GM12878 (cell line): Measurements from ENCODE around the gene DBN1. TPM values are rescaled to one million over a fixed set of nuclear protein-coding genes. Genes with fewer than 3 reads are reported as not detected.

ENCODE experiments used
- ATAC-seq: fragments of 200-7000 bp; cut with Tn5 transposase; 3 replicates; pipeline ENCODE4 v1.9.1; 2020; ENCODE audit warnings: mild to moderate bottlenecking, moderate library complexity
- BruUV-seq: library from RNA; stranded (reverse); fragments of 400-500 nt; replicated peaks from 2 replicates; lab custom pipeline; 2021; lab: Mats Ljungman, UMichigan
- CTCF ChIA-PET: fragments of 300-600 bp; sonication (Branson Sonifier 250); formaldehyde crosslinking; extraction: SDS; loops from one replicate; lab custom pipeline; 2021; ENCODE audit warnings: inconsistent platforms; lab: Yijun Ruan, JAX
- POLR2A ChIA-PET: fragments of 350-600 bp; formaldehyde crosslinking; extraction: SDS; loops from one replicate; lab custom pipeline; 2021; ENCODE audit warnings: inconsistent platforms; lab: Charles Lee
- RAD21 ChIA-PET: fragments of 300-600 bp; sonication (Branson Sonifier 250); formaldehyde crosslinking; loops from one replicate; lab custom pipeline; 2023; ENCODE audit warnings: antibody characterized with exemption; ENCODE audit not compliant: unreplicated experiment; lab: Charles Lee
- SMC1A ChIA-PET: fragments of 300-600 bp; sonication (Branson Sonifier 250); formaldehyde crosslinking; loops from one replicate; lab custom pipeline; 2023; ENCODE audit not compliant: unreplicated experiment, uncharacterized antibody; lab: Charles Lee
- DNase-seq: peaks from one replicate; pipeline ENCODE4 v3.0.0-alpha.2; 2011; ENCODE audit warnings: low read depth, low spot score
- FAIRE-seq: peaks from 3 replicates; lab custom pipeline; 2011; peaks lifted over from hg19 to GRCh38; lab: Jason Lieb, UNC
- H2AFZ ChIP-seq: 2 replicates; pipeline ENCODE4 v1.6.0; 2011; ENCODE audit warnings: low read depth, low read length, control low read depth; ENCODE audit not compliant: control insufficient read depth
- H3K27ac ChIP-seq: 2 replicates; pipeline ENCODE4 v1.5.1; 2011; ENCODE audit warnings: control low read depth; ENCODE audit not compliant: control insufficient read depth, insufficient read depth
- H3K27me3 ChIP-seq, 2 experiments: replicated peaks in 1 of 2; 2 replicates each; pipeline versions ENCODE4 v1.6.0 to v1.6.1; 2011; ENCODE audit warnings: low read length in 1 of 2; ENCODE audit not compliant: control insufficient read depth in 2 of 2, insufficient read depth in 2 of 2
- H3K36me3 ChIP-seq, 2 experiments: 2 replicates each; pipeline ENCODE4 v1.5.1; 2011; ENCODE audit warnings: low read length in 1 of 2; ENCODE audit not compliant: control insufficient read depth in 2 of 2, insufficient read depth in 2 of 2
- H3K4me1 ChIP-seq: 2 replicates; pipeline ENCODE4 v1.6.1; 2011; ENCODE audit warnings: mild to moderate bottlenecking, low read length, moderate library complexity, mixed read lengths; ENCODE audit not compliant: control insufficient read depth, insufficient read depth
- H3K4me2 ChIP-seq: 2 replicates; pipeline ENCODE4 v1.6.0; 2011; ENCODE audit warnings: control low read depth; ENCODE audit not compliant: control insufficient read depth, insufficient read depth
- H3K4me3 ChIP-seq: fragments of 200-600 bp; sonication (generic); 2 replicates; pipeline ENCODE4 v1.5.1; 2016
- H3K79me2 ChIP-seq: 2 replicates; pipeline ENCODE4 v1.6.0; 2011; ENCODE audit warnings: low read length; ENCODE audit not compliant: control insufficient read depth, insufficient read depth
- H3K9ac ChIP-seq: 2 replicates; pipeline ENCODE4 v1.8.0; 2011; ENCODE audit warnings: low read length, control low read depth, mixed read lengths; ENCODE audit not compliant: control insufficient read depth, insufficient read depth
- H3K9me3 ChIP-seq: replicated peaks from 3 replicates; pipeline ENCODE4 v1.5.1; 2011; ENCODE audit warnings: mild to moderate bottlenecking, low read length; ENCODE audit not compliant: control insufficient read depth, insufficient read depth
- H4K20me1 ChIP-seq: 2 replicates; pipeline ENCODE4 v1.6.0; 2011; ENCODE audit not compliant: control insufficient read depth, insufficient read depth
- ESRRA ChIP-seq: IDR thresholded peaks from 2 replicates; pipeline ENCODE4 v1.6.1; 2012; ENCODE audit warnings: mild to moderate bottlenecking, low read length, improper control_type of control experiment
- KDM1A ChIP-seq: fragments of 200-600 bp; sonication (generic); IDR thresholded peaks from 2 replicates; pipeline ENCODE4 v1.6.1; 2016; ENCODE audit warnings: borderline replicate concordance
- MYC ChIP-seq: IDR thresholded peaks from 2 replicates; pipeline ENCODE4 v1.6.1; 2011; ENCODE audit warnings: mild to moderate bottlenecking, low read length, moderate library complexity, inconsistent platforms; ENCODE audit not compliant: insufficient read depth, insufficient replicate concordance, insufficient read length, severe bottlenecking
- NR2F1 ChIP-seq: fragments of 450-650 bp; conservative IDR thresholded peaks from 2 replicates; pipeline ENCODE4 v1.6.1; 2017; ENCODE audit warnings: mild to moderate bottlenecking
- PKNOX1 ChIP-seq: fragments of 450-650 bp; IDR thresholded peaks from 2 replicates; pipeline ENCODE4 v1.6.1; 2016; ENCODE audit warnings: mild to moderate bottlenecking
- POLR2A ChIP-seq: IDR thresholded peaks from 2 replicates; pipeline ENCODE4 v1.6.1; 2011; ENCODE audit warnings: low read depth, mild to moderate bottlenecking, low read length
- TARDBP ChIP-seq: IDR thresholded peaks from 2 replicates; pipeline ENCODE4 v1.6.1; 2016; ENCODE audit warnings: borderline replicate concordance
- ZSCAN29 ChIP-seq: fragments of 450-650 bp; IDR thresholded peaks from 2 replicates; pipeline ENCODE4 v1.6.1; 2017; ENCODE audit warnings: mild to moderate bottlenecking, moderate library complexity
- WGBS: methylation state at CpG from one replicate; pipeline ENCODE4 v1.1.6; 2016; ENCODE audit warnings: low lambda C conversion rate; ENCODE audit not compliant: insufficient replicate concordance, insufficient coverage; ENCODE audit errors: missing lambda C conversion rate; 5-methylcytosine and 5-hydroxymethylcytosine counted together
- in situ Hi-C: fragments of 300-500 bp; cut with MboI; formaldehyde crosslinking; loops from 9 replicates; pipeline ENCODE4 v1.14.3; 2018; ENCODE audit warnings: mixed read lengths
- intact Hi-C: fragments of 100-400 bp; cut with micrococcal nuclease; formaldehyde crosslinking; loops from one replicate; pipeline ENCODE4 v1.14.2; 2022; ENCODE audit not compliant: unreplicated experiment
- polyA plus RNA-seq, 11 experiments: library from polyadenylated mRNA; depleted of rRNA in 4 of 11; unstranded in 6 of 11; stranded (reverse) in 5 of 11; fragments of >200 nt; fragmentation: Nextera tagmentation in 4 of 11; fragmentation: Illumina TruSeq in 1 of 11; extraction: Ambion mirVana in 4 of 11; extraction: Trizol in 1 of 11; gene quantifications; 1 replicate in 1 of 11; 2 replicates in 10 of 11; pipeline versions ENCODE4 v1.2.1 to v1.2.3, GENCODE V29; 2011 to 2016; ENCODE audit warnings: inconsistent platforms in 2 of 11, missing spikeins in 2 of 11, low read depth in 1 of 11
- total RNA-seq, 4 experiments: library from RNA; depleted of rRNA in 3 of 4; stranded (reverse); fragments of >200 nt in 3 of 4; fragmentation: Illumina TruSeq in 1 of 4; extraction: Trizol in 1 of 4; gene quantifications; 2 replicates each; pipeline versions ENCODE4 v1.2.1 to v1.2.3, GENCODE V29; 2013 to 2021

Gene DBN1
- total and polyA plus RNA-seq, 10 of the 15 experiments (the other 5 are each of a cell fraction or from before 2014, with no cell fraction given), result 0.18 to 81.0 (median 27.9) TPM

- FAIRE-seq, result no peak
- intact Hi-C loops (no loop called here), in situ Hi-C loops (no loop called here)
- H3K27ac ChIP-seq, result no peak overlapping the region
- peaks cover 24% of the 10 kb centered on the region for H3K4me1 ChIP-seq
- H3K9ac ChIP-seq, result no peak overlapping the region
- no peak for ATAC-seq
- H3K4me3 ChIP-seq, result no peak overlapping the region
- peaks cover under 1% of the 10 kb centered on the region; the same call in 1 of the 2 replicates for H3K79me2 ChIP-seq
- 79% methylated on average over 26 of the region's 26 CpGs for WGBS
- RAD21 ChIA-PET, result interaction anchor here (1.0 kb wide), 1 partner anchor 10 kb away, joined by 3 read pairs; no protein-coding TSS in a partner anchor
- H3K36me3 ChIP-seq, result peaks cover 17 to 25% of the 10 kb centered on the region in 2 experiments
- no TSS peak for BruUV-seq
- H3K9me3 ChIP-seq, result no peaks in the 10 kb centered on the region
- H3K27me3 ChIP-seq, result no peaks in the 10 kb centered on the region
- no peaks in the 10 kb centered on the region for H4K20me1 ChIP-seq
- TF ChIP-seq ZSCAN29, result no peak
- TF ChIP-seq ESRRA, result no peak
- CTCF ChIA-PET, result interaction anchor here (1.2 kb wide), 1 partner anchor 37 kb away, joined by 6 read pairs; no protein-coding TSS in a partner anchor
- H2AFZ ChIP-seq, result no peak overlapping the region
- no peak overlapping the region for H3K4me2 ChIP-seq
- POLR2A ChIA-PET, result interaction anchor here (1.0 kb wide), 1 partner anchor 16 kb away, joined by 5 read pairs; no protein-coding TSS in a partner anchor
- SMC1A ChIA-PET, result interaction anchor here (7.4 kb wide), 1 partner anchor 10 kb away, joined by 73 read pairs; no protein-coding TSS in a partner anchor
- DNase-seq, result no peak
Observed at GRCh38 chr5:177440990-177441780, 32.2 kb downstream of the DBN1 start.

GRCh38 chr5:177440211-177440989, 33.0 kb downstream of the DBN1 start:
- Histone ChIP-seq H3K27ac (no peak overlapping the region), H3K4me1 (peaks cover 17% of the 10 kb centered on the region), H3K9me3 (no peaks in the 10 kb centered on the region), H2AFZ (no peak overlapping the region), H4K20me1 (no peaks in the 10 kb centered on the region), H3K27me3 (no peaks in the 10 kb centered on the region), H3K79me2 (no peaks in the 10 kb centered on the region), H3K4me3 (no peak overlapping the region), H3K9ac (no peak overlapping the region), H3K36me3 (peaks cover 22 to 31% of the 10 kb centered on the region in 2 experiments), H3K4me2 (no peak overlapping the region)
- intact Hi-C loops (no loop called here), in situ Hi-C loops (no loop called here)
- ChIA-PET CTCF (interaction anchor here (1.2 kb wide), 1 partner anchor 36 kb away, joined by 6 read pairs; no protein-coding TSS in a partner anchor), RAD21 (interaction anchor here (1.0 kb wide), 1 partner anchor 9 kb away, joined by 3 read pairs; no protein-coding TSS in a partner anchor), SMC1A (interaction anchor here (7.4 kb wide), 1 partner anchor 9 kb away, joined by 73 read pairs; no protein-coding TSS in a partner anchor), POLR2A (interaction anchor here (0.6 to 2.4 kb wide), 7 partner anchors 10 to 37 kb away, joined by 3 to 7 read pairs (median 4); no protein-coding TSS in a partner anchor)
- FAIRE-seq, result no peak
- no peak for DNase-seq
- no peak for ATAC-seq
- no peak for TF ChIP-seq PKNOX1
- TF ChIP-seq POLR2A, result peak; percentile 45; the same call in 1 of the 2 replicates
- TF ChIP-seq TARDBP, result no peak
- TF ChIP-seq MYC, result no peak
- TF ChIP-seq KDM1A, result no peak
- no peak for TF ChIP-seq NR2F1
- BruUV-seq, result no TSS peak
- 91% methylated on average over 24 of the region's 24 CpGs for WGBS
